HEK293 (cell line): Measurements from ENCODE around the gene BMPR1A.

Experiments used
- CTCF ChIA-PET: fragments of 350-600 bp; formaldehyde crosslinking; extraction: SDS; loops from one replicate; lab custom pipeline; 2021; ENCODE audit warnings: antibody characterized with exemption; lab: Yijun Ruan, JAX
- POLR2A ChIA-PET: fragments of 300-600 bp; formaldehyde crosslinking; extraction: SDS; loops from one replicate; lab custom pipeline; 2020; ENCODE audit warnings: antibody characterized with exemption, inconsistent platforms; lab: Yijun Ruan, JAX
- H3K27ac ChIP-seq: fragments of 200-500 bp; sonication (Bioruptor generic); 2 replicates; pipeline ENCODE4 v1.5.1; 2014; ENCODE audit warnings: low read depth, low read length, control low read depth, inconsistent platforms; ENCODE audit errors: extremely low read depth
- H3K36me3 ChIP-seq, 2 experiments: fragments of 200-500 bp in 1 of 2; sonication (Bioruptor generic) in 1 of 2; 1 replicate in 1 of 2; 2 replicates in 1 of 2; pipeline ENCODE4 v1.5.1; 2014 to 2017; ENCODE audit warnings: inconsistent platforms in 2 of 2, low read length in 2 of 2; ENCODE audit not compliant: control insufficient read depth in 2 of 2, insufficient read depth in 1 of 2
- H3K4me1 ChIP-seq: fragments of 200-500 bp; sonication (Bioruptor generic); 2 replicates; pipeline ENCODE4 v1.5.1; 2014; ENCODE audit warnings: mild to moderate bottlenecking, low read length, inconsistent platforms; ENCODE audit not compliant: control insufficient read depth, insufficient read depth
- H3K4me3 ChIP-seq: 2 replicates; pipeline ENCODE4 v1.5.1; 2011; ENCODE audit warnings: low read depth, mild to moderate bottlenecking, control low read depth, low read length, moderate library complexity
- H3K9me3 ChIP-seq: fragments of 200-500 bp; sonication (Bioruptor generic); 2 replicates; pipeline ENCODE4 v1.5.1; 2014; ENCODE audit warnings: low read depth, low read length, inconsistent platforms; ENCODE audit not compliant: control insufficient read depth, insufficient read depth
- HOXC10 ChIP-seq: sonication (generic); formaldehyde crosslinking; IDR thresholded peaks from 2 replicates; pipeline ENCODE4 v1.8.1; 2023; ENCODE audit warnings: mild to moderate bottlenecking, missing genetic modification reagents
- KLF16 ChIP-seq: fragments of 450-650 bp; formaldehyde crosslinking; IDR thresholded peaks from 2 replicates; pipeline ENCODE4 v1.5.1; 2017; ENCODE audit warnings: missing biosample characterization, missing genetic modification characterization
- TCF7L2 ChIP-seq: IDR thresholded peaks from 2 replicates; pipeline ENCODE4 v1.6.1; 2011; ENCODE audit warnings: low read depth, mild to moderate bottlenecking, inconsistent platforms, low read length, moderate library complexity, borderline replicate concordance
- WT1 ChIP-seq: fragments of 450-650 bp; formaldehyde crosslinking; IDR thresholded peaks from 2 replicates; pipeline ENCODE4 v1.5.1; 2016; ENCODE audit warnings: missing biosample characterization, missing genetic modification characterization
- ZEB2 ChIP-seq: fragments of 450-650 bp; formaldehyde crosslinking; IDR thresholded peaks from 2 replicates; pipeline ENCODE4 v1.5.1; 2016; ENCODE audit warnings: missing biosample characterization, missing genetic modification characterization
- ZFP3 ChIP-seq: fragments of 450-650 bp; formaldehyde crosslinking; IDR thresholded peaks from 2 replicates; pipeline ENCODE4 v1.5.1; 2016; ENCODE audit warnings: low read depth, missing biosample characterization, missing genetic modification characterization
- ZNF2 ChIP-seq: fragments of 450-650 bp; formaldehyde crosslinking; IDR thresholded peaks from 2 replicates; pipeline ENCODE4 v1.5.1; 2016; ENCODE audit warnings: missing biosample characterization, missing genetic modification characterization
- ZNF302 ChIP-seq: fragments of 450-650 bp; formaldehyde crosslinking; IDR thresholded peaks from 2 replicates; pipeline ENCODE4 v1.5.1; 2016; ENCODE audit warnings: missing biosample characterization, missing genetic modification characterization, low read depth
- ZNF37A ChIP-seq: fragments of 450-650 bp; IDR thresholded peaks from 2 replicates; pipeline ENCODE4 v1.5.1; 2018; ENCODE audit warnings: missing biosample characterization, missing genetic modification characterization
- ZNF473 ChIP-seq: fragments of 450-650 bp; formaldehyde crosslinking; IDR thresholded peaks from 2 replicates; pipeline ENCODE4 v1.5.1; 2017; ENCODE audit warnings: missing biosample characterization, missing genetic modification characterization
- ZNF513 ChIP-seq: fragments of 450-650 bp; IDR thresholded peaks from 2 replicates; pipeline ENCODE4 v1.5.1; 2018; ENCODE audit warnings: missing biosample characterization, missing genetic modification characterization
- ZNF514 ChIP-seq: fragments of 450-650 bp; formaldehyde crosslinking; IDR thresholded peaks from 2 replicates; pipeline ENCODE4 v1.5.1; 2016; ENCODE audit warnings: missing biosample characterization, missing genetic modification characterization
- ZNF600 ChIP-seq: fragments of 450-650 bp; formaldehyde crosslinking; IDR thresholded peaks from 2 replicates; pipeline ENCODE4 v1.5.1; 2016; ENCODE audit warnings: missing biosample characterization, missing genetic modification characterization
- ZNF621 ChIP-seq: fragments of 450-650 bp; formaldehyde crosslinking; IDR thresholded peaks from 2 replicates; pipeline ENCODE4 v1.5.1; 2017; ENCODE audit warnings: missing biosample characterization, missing genetic modification characterization
- ZNF623 ChIP-seq: fragments of 450-650 bp; formaldehyde crosslinking; IDR thresholded peaks from 2 replicates; pipeline ENCODE4 v1.5.1; 2016; ENCODE audit warnings: missing biosample characterization, missing genetic modification characterization
- ZNF707 ChIP-seq: fragments of 450-650 bp; formaldehyde crosslinking; IDR thresholded peaks from 2 replicates; pipeline ENCODE4 v1.5.1; 2016; ENCODE audit warnings: missing biosample characterization, missing genetic modification characterization
- ZSCAN16 ChIP-seq: fragments of 450-650 bp; formaldehyde crosslinking; IDR thresholded peaks from 2 replicates; pipeline ENCODE4 v1.5.1; 2016; ENCODE audit warnings: missing biosample characterization, missing genetic modification characterization
- ZSCAN23 ChIP-seq: fragments of 450-650 bp; formaldehyde crosslinking; IDR thresholded peaks from 2 replicates; pipeline ENCODE4 v1.5.1; 2016; ENCODE audit warnings: missing biosample characterization, missing genetic modification characterization

BMPR1A gene

GRCh38 chr10:86960003-86960862, 203.8 kb downstream of the BMPR1A start (continued):
- no peak for TF ChIP-seq WT1 (tag by site-specific recombination)
- no peak for TF ChIP-seq ZNF621 (tag by site-specific recombination)
- TF ChIP-seq ZNF302 (tag by site-specific recombination), result no peak
- no peak for TF ChIP-seq ZSCAN16 (tag by site-specific recombination)
- 0 out of 2 replicates have a peak, but pooled peaks have one; percentile 20 for TF ChIP-seq ZNF2 (tag by site-specific recombination)
- TF ChIP-seq KLF16 (tag by site-specific recombination), result peak; percentile 70
- TF ChIP-seq TCF7L2, result no peak
- no peak for TF ChIP-seq HOXC10 (CRISPR knock-in tag)
- TF ChIP-seq ZEB2 (tag by site-specific recombination), result no peak
- no peak for TF ChIP-seq ZSCAN23 (tag by site-specific recombination)
- no peak for TF ChIP-seq ZNF514 (tag by site-specific recombination)
- no peak for TF ChIP-seq ZNF473
- TF ChIP-seq ZNF623 (tag by site-specific recombination), result no peak
- no peak for TF ChIP-seq ZNF707 (tag by site-specific recombination)

GRCh38 chr10:86960863-86961434, 204.5 kb downstream of the BMPR1A start:
- no peak overlapping the region for H3K27ac ChIP-seq
- ChIA-PET CTCF (interaction anchor here (0.8 to 2.5 kb wide), 14 partner anchors 9 to 274 kb away, joined by 3 to 14 read pairs (median 4); no protein-coding TSS in a partner anchor), POLR2A (interaction anchor here (1.0 kb wide), 1 partner anchor 9 kb away, joined by 4 read pairs; no protein-coding TSS in a partner anchor)
- H3K4me1 ChIP-seq, result no peaks in the 10 kb centered on the region
- no peaks in the 10 kb centered on the region for H3K9me3 ChIP-seq
- H3K36me3 ChIP-seq, result no peaks in the 10 kb centered on the region
- H3K4me3 ChIP-seq, result no peak overlapping the region
- peak; percentile 63; the same call in 1 of the 2 replicates for TF ChIP-seq ZNF513 (tag by site-specific recombination)
- no peak for TF ChIP-seq ZNF37A (tag by site-specific recombination)

- POLR2A ChIA-PET, result no interaction called here
- Histone ChIP-seq H3K36me3 (no peaks in the 10 kb centered on the region), H3K4me1 (no peaks in the 10 kb centered on the region)
- CTCF ChIA-PET, result interaction anchor here (0.7 to 1.7 kb wide), 5 partner anchors 13 to 256 kb away, joined by 3 to 8 read pairs (median 3); no protein-coding TSS in a partner anchor
- 0 out of 2 replicates have a peak, but pooled peaks have one; percentile 35 for TF ChIP-seq ZNF600 (tag by site-specific recombination)
- TF ChIP-seq ZFP3 (tag by site-specific recombination), result no peak
- TF ChIP-seq, all 188 proteins: peak for 1
- Histone ChIP-seq H3K27ac (no peak overlapping the region), H3K4me3 (no peak overlapping the region), H3K9me3 (no peaks in the 10 kb centered on the region)
These were observed 205.2 kb downstream of the BMPR1A start for GRCh38 chr10:86961481-86962091.
